Loucy (cell line): ENCODE measurements around the gene EBP.

Source experiments
- H2AFZ ChIP-seq: fragments of 200-600 bp; sonication (generic); 2 replicates; pipeline ENCODE4 v1.6.0; 2016; ENCODE audit warnings: antibody characterized with exemption, mild to moderate bottlenecking, low read length, moderate library complexity
- H3F3A ChIP-seq: fragments of 200-600 bp; 2 replicates; pipeline ENCODE4 v1.6.0; 2016; ENCODE audit warnings: antibody characterized with exemption, low read depth, mild to moderate bottlenecking
- H3K27me3 ChIP-seq: fragments of 200-600 bp; sonication (generic); 2 replicates; pipeline ENCODE4 v1.6.1; 2014; ENCODE audit warnings: low read length, mild to moderate bottlenecking; ENCODE audit not compliant: insufficient read depth, poor library complexity, severe bottlenecking
- H3K36me3 ChIP-seq: fragments of 200-600 bp; sonication (generic); 2 replicates; pipeline ENCODE4 v1.6.1; 2016; ENCODE audit warnings: low read length; ENCODE audit not compliant: insufficient read depth
- H3K4me1 ChIP-seq: fragments of 200-600 bp; sonication (generic); 2 replicates; pipeline ENCODE4 v1.5.1; 2014; ENCODE audit warnings: low read length, mild to moderate bottlenecking; ENCODE audit not compliant: insufficient read depth, poor library complexity, severe bottlenecking
- H3K4me2 ChIP-seq: fragments of 200-600 bp; sonication (generic); 2 replicates; pipeline ENCODE4 v1.6.0; 2014; ENCODE audit warnings: antibody characterized with exemption, low read length, low read depth, mild to moderate bottlenecking; ENCODE audit not compliant: poor library complexity, severe bottlenecking
- H3K4me3 ChIP-seq: fragments of 200-600 bp; sonication (generic); 2 replicates; pipeline ENCODE4 v1.5.1; 2014; ENCODE audit warnings: low read length, mild to moderate bottlenecking, mixed read lengths; ENCODE audit not compliant: poor library complexity, severe bottlenecking
- H3K79me2 ChIP-seq: fragments of 200-600 bp; sonication (generic); 2 replicates; pipeline ENCODE4 v1.6.1; 2014; ENCODE audit warnings: low read length; ENCODE audit not compliant: insufficient read depth
- H3K9ac ChIP-seq: fragments of 200-600 bp; sonication (generic); 2 replicates; pipeline ENCODE4 v1.6.0; 2014; ENCODE audit warnings: mild to moderate bottlenecking, low read depth, low read length, moderate library complexity; ENCODE audit not compliant: poor library complexity, severe bottlenecking
- H3K9me2 ChIP-seq: fragments of 200-600 bp; sonication (generic); replicated peaks from 2 replicates; pipeline ENCODE4 v1.6.1; 2016; ENCODE audit warnings: low read depth, low read length, mixed read lengths
- H3K9me3 ChIP-seq: fragments of 200-600 bp; sonication (generic); 2 replicates; pipeline ENCODE4 v1.6.1; 2014; ENCODE audit warnings: mild to moderate bottlenecking, antibody characterized with exemption, low read length, low read depth; ENCODE audit not compliant: insufficient read depth
- H4K20me1 ChIP-seq: fragments of 200-600 bp; sonication (generic); 2 replicates; pipeline ENCODE4 v1.6.0; 2014; ENCODE audit warnings: antibody characterized with exemption, low read length, mild to moderate bottlenecking; ENCODE audit not compliant: insufficient read depth, poor library complexity, severe bottlenecking
- EZH2phosphoT487 ChIP-seq: fragments of 200-600 bp; IDR thresholded peaks from 2 replicates; pipeline ENCODE4 v1.6.1; 2018; ENCODE audit warnings: antibody characterized with exemption, mild to moderate bottlenecking, moderate library complexity, borderline replicate concordance
- TF ChIP-seq, protein P1 (sequence below): fragments of 200-600 bp; sonication (generic); conservative IDR thresholded peaks from 2 replicates; pipeline ENCODE4 v1.5.1; 2014; ENCODE audit warnings: mild to moderate bottlenecking, antibody characterized with exemption, low read length

EBP gene

DNA sequence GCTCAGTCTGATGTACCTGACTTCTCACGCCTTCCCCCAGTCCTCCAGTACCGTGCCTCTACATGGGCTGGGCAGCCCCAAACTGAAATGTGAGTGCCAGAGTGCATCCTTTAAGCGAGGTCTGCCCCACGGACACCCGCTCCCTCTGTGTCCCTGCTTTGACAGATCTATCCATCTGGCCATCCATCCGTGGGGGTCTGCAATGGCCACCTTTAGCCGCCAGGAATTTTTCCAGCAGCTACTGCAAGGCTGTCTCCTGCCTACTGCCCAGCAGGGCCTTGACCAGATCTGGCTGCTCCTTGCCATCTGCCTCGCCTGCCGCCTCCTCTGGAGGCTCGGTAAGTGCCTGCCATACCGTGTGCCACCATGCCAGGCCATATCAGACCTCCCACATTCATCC, 12.0 kb upstream of the EBP start:
- Histone ChIP-seq H2AFZ (peak overlapping the region; percentile 90; the same call in 1 of the 2 replicates), H3K79me2 (no peaks in the 10 kb centered on the region)

DNA sequence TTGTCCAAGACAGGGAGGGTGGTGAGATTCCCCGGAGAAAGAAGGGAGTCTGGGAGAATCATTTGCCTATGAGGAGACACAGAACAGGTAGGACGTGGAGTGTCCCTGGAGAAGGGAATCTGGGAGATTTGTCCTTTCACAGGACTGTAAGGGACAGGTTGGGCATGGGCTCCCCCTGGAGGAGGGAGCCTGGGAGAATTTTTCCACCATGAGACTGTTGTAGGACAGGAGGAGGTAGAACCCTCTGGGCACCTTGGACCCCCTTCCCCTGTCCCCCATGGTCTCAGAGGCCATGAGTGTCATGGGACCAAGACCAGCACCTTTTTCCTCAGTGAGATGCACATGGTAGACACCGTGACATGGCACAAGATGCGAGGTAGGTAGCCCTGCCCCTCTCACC, 10.0 kb upstream of the EBP start:
- Histone ChIP-seq H3K79me2 (no peaks in the 10 kb centered on the region), H3K9me2 (no peaks in the 10 kb centered on the region), H3K9me3 (no peaks in the 10 kb centered on the region), H3K4me1 (peaks cover 4% of the 10 kb centered on the region), H3K36me3 (no peaks in the 10 kb centered on the region), H3K4me2 (no peak overlapping the region), H3K9ac (no peak overlapping the region), H4K20me1 (no peaks in the 10 kb centered on the region), H2AFZ (no peak overlapping the region), H3F3A (no peaks in the 10 kb centered on the region), H3K27me3 (no peaks in the 10 kb centered on the region), H3K4me3 (no peak overlapping the region)
- TF ChIP-seq EZH2phosphoT487: no peak
- TF ChIP-seq, protein P1, sequence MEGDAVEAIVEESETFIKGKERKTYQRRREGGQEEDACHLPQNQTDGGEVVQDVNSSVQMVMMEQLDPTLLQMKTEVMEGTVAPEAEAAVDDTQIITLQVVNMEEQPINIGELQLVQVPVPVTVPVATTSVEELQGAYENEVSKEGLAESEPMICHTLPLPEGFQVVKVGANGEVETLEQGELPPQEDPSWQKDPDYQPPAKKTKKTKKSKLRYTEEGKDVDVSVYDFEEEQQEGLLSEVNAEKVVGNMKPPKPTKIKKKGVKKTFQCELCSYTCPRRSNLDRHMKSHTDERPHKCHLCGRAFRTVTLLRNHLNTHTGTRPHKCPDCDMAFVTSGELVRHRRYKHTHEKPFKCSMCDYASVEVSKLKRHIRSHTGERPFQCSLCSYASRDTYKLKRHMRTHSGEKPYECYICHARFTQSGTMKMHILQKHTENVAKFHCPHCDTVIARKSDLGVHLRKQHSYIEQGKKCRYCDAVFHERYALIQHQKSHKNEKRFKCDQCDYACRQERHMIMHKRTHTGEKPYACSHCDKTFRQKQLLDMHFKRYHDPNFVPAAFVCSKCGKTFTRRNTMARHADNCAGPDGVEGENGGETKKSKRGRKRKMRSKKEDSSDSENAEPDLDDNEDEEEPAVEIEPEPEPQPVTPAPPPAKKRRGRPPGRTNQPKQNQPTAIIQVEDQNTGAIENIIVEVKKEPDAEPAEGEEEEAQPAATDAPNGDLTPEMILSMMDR: peak; percentile 35; the same call in 1 of the 2 replicates

More for the DNA sequence above, 12.0 kb upstream of the EBP start:
- no peaks in the 10 kb centered on the region for H3K9me3 ChIP-seq
- no peaks in the 10 kb centered on the region for H4K20me1 ChIP-seq
- peak overlapping the region; percentile 80 for H3K9ac ChIP-seq
- H3K4me1 ChIP-seq: peaks cover 4% of the 10 kb centered on the region
- H3K9me2 ChIP-seq: no peaks in the 10 kb centered on the region
- no peaks in the 10 kb centered on the region for H3K27me3 ChIP-seq
- no peaks in the 10 kb centered on the region for H3K36me3 ChIP-seq
- H3F3A ChIP-seq: no peaks in the 10 kb centered on the region
- peak overlapping the region; percentile 77 for H3K4me3 ChIP-seq
- TF ChIP-seq, protein P1: no peak
- TF ChIP-seq EZH2phosphoT487: no peak
- H3K4me2 ChIP-seq: peak overlapping the region; percentile 81

DNA sequence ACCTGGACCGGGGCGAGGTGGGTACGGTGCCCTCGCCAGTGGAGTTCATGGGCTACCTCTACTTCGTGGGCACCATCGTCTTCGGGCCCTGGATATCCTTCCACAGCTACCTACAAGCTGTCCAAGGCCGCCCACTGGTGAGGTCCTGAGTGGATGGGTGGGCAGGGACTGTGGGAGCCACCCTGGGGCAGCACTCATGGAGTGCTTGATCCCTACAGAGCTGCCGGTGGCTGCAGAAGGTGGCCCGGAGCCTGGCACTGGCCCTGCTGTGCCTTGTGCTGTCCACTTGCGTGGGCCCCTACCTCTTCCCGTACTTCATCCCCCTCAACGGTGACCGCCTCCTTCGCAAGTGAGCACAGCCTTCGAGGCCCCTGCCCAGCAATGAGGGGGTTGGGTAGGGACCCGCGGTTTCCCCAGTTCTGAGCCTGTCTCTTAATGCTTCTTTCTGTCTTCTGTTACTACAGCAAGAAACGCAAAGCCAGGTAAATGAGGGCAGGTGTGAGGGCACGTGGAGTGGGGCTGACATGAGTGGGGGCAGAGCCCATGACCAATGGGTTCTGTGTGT, 9.2 kb upstream of the EBP start:
- H3K4me3 ChIP-seq: no peak overlapping the region
- no peaks in the 10 kb centered on the region for H4K20me1 ChIP-seq
- H3K27me3 ChIP-seq: no peaks in the 10 kb centered on the region
- no peaks in the 10 kb centered on the region for H3K36me3 ChIP-seq
- peaks cover 4% of the 10 kb centered on the region for H3K4me1 ChIP-seq
- no peak overlapping the region for H3K4me2 ChIP-seq
- H3K9me2 ChIP-seq: no peaks in the 10 kb centered on the region
- no peaks in the 10 kb centered on the region for H3K9me3 ChIP-seq
- H3K79me2 ChIP-seq: no peaks in the 10 kb centered on the region
- no peak overlapping the region for H2AFZ ChIP-seq
- TF ChIP-seq, protein P1: no peak
- TF ChIP-seq EZH2phosphoT487: no peak
- H3K9ac ChIP-seq: no peak overlapping the region
- no peaks in the 10 kb centered on the region for H3F3A ChIP-seq
